GM21529 (cell line): ENCODE data around the gene PPCDC.

Experiments
- ATAC-seq: cut with Tn5 transposase; IDR thresholded peaks from one replicate; pipeline ENCODE4 v1.9.1; 2021; ENCODE audit not compliant: unreplicated experiment

Gene PPCDC, protein sequence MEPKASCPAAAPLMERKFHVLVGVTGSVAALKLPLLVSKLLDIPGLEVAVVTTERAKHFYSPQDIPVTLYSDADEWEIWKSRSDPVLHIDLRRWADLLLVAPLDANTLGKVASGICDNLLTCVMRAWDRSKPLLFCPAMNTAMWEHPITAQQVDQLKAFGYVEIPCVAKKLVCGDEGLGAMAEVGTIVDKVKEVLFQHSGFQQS

DNA sequence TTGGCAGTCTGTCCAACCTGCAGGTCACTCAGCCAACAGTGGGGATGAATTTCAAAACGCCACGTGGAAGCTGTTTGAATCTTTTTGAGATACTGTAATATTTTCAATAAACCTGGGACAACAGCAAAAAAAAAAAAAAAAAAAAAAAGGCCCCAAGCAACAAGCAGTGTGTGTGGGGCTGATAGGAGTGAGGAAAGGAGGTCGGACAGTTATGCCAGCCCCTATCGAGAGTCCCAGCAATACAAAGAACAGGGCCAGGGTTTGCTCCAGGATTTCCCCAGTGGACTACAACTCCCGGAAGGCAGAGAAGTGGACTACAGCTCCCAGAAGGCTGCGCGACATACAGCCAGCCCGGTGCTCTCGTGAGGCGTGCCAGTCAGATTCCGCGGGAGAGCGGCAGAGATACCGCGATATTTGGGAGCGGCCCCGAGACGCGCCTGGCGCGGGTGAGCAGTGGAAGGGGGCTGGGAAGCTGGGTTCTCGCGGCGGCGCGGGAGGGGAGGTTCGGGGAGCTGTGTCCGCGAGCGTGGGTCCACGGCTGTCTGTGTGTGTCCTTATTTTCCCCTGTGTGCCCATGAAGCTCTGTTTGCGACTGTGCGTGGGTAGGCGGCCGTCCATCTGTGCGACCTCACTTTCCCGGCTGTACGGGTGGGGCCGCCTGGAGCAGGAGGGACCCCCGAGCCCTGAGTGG, at the start of gene PPCDC:
PPCDC (plus strand) TSS at position 410 of the 691 bp plus-strand sequence. CDS start 4,729 bp downstream, outside the sequence.
- peak; percentile 94 for ATAC-seq

DNA sequence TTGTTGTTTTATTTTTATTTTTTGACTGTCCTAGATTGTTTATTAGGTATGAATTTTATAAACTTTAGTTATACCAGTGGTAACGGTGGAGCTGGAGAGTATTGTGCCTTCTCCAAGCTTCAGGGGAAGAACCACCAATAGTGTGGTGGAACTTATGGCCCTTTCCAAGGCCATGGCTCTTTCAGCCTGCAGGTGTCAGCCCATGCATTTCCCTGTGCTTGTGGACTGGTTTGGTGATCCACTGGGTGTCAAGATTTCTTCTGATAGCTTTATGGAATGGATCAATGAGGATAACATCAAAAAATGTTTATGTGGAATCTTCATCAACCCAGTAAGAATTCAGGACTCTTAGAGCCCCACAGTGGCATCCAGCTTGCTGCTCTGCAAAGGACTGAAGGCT, 47.2 kb upstream of the PPCDC start:
- ATAC-seq = no peak

DNA sequence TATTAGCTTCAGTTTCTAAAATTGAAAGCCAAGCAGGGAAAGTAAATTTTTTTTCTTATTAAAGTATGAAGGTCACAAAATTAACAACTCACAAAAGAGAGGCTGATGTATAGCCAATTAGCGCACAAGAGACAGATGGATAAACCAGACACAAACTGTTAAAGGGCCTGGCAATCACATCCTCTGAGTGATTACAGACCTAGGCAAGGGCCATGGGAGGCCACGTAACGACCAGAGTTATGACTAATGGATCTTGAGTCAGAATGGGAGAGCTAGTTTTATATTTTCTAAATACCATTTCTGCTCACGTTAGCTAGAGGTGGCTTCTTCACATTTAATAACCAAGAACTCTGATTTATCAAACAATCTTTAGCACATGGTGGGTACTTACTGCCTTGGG, 45.8 kb upstream of the PPCDC start:
- ATAC-seq = no peak

DNA sequence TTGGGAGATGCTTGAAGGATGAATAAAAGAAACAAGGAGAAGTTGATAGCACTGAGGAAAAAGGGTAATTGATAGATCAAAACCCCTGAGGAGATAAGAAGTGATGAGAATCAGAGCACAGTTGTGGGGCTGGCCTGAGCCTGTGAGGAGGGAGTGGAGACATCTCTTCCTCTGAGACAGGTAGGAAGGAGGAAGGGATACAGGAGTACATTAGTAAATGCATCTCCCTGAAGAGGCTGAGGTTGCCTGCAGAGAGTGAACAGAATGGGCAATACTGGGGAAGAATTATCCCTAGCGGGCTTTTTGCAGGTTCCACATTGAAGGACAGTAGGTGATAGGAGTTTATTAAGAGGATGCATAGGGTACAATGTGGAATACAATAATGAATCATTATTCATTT, 45.3 kb upstream of the PPCDC start:
- no peak for ATAC-seq

DNA sequence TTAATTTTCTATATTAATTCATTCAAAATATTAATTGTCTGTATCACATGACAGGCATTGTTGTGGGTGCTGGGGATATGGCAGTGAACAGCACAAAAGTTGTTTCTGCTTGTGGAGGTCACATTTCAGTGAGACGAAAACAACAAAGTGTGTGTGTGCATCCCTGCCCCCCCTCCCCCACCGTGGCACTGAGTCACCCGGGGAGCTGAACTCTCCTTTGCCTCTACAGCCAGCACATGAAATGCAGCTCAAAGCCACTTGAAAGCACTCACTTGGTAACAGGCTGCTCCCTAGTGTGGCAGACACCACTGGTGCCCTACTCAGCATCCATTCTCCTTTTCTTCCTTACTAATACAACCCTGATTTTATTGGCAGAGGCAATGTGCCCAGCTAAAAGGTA, 44.9 kb upstream of the PPCDC start:
- ATAC-seq = no peak

DNA sequence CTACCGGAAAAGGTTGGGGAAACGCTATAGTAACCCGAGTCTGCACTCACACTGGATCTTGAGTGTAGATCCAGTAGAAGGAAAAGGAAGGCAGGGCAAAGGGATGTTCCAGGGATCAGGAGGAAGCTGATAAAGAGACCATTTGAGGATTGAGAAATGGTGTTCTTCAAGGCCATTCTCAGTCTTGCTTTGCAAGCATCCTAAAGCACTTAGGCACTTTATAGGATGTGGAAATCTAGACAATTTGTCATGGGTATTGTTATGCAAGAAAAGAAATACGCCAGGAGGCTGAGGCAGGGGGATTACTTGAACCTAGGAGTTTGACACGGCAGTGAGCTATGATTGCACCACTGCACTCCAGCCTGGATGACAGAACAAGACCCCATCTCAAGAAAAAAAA, 41.2 kb upstream of the PPCDC start:
- no peak for ATAC-seq

DNA sequence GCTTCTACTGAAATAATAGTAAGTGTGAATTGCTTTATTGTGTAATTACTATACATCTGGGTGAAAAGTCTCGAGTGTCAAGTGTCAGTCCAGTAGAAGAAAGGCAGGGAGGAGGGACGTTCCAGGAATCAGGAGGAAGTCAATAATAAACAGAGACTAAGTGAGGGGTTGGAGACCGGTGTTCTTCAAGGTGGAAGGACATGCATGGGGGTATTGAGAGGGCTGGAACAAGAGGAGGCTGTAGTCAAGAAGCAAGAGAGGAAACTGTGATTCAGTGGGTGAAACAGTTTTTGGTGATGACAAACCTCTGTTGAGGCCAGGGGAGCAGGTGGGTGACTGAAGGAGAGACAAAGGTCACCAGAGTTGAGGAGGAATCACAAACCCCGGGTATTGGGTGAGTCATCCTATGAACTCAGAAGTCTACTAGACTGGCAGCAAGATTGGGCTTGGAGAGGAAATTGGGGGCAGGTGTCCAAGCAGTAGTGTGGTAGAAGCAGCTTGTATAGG, 39.6 kb upstream of the PPCDC start:
- ATAC-seq = peak; percentile 56

DNA sequence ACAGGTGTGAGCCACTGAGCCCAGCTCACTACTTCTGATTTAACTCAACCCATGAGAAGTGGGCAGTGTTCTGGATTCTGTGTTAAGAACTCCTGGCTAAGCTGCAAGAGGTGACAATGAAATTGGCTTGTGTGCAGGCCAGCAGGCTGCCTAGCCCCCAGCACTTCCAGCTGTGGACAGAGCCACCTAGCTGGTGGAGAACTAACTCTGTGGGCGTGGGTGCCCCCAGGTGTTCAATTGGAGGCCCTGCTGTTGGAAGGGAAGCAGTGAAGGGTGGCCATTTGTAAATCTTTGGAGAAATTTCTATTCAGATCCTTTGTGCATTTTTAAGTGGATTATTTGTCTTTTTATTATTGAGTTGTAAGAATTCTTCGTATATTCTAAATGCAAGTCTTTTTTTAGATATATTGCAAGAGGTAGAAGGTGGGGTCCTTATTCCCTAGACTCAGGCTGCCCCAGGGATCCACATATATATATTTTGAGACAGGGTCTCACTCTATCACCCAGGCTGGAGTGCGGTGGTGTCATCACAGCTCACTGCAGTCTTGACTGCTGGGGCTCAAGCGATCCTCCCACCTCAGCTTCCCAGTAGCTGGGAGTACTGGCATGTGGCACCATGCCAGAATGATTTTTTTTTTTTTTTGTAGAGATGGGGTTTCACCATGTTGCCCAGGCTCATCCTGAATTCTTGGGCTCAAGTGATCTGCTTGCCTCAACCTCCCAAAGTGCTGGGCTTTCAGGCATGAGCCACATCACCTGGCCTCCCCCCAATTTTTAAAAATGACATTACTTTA, 35.2 kb upstream of the PPCDC start:
- ATAC-seq = no peak

DNA sequence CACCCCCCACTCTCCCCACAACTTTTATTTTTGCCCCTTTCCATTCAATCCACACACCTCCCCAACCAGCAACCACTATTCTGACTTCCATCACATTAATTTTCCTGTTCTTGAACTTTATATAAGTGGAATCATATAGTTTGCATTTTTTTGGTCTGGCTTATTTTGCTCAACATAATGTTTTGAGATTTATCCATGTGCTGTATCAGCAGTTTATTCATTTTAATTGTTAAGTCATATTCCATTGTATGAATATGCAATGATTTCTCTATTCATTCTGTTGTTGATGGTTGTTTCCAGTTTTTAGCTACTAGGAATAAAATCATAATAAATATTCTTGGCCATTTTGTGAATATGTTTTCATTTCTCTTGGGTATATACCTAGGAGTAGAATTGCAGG, 33.9 kb upstream of the PPCDC start:
- ATAC-seq = no peak

DNA sequence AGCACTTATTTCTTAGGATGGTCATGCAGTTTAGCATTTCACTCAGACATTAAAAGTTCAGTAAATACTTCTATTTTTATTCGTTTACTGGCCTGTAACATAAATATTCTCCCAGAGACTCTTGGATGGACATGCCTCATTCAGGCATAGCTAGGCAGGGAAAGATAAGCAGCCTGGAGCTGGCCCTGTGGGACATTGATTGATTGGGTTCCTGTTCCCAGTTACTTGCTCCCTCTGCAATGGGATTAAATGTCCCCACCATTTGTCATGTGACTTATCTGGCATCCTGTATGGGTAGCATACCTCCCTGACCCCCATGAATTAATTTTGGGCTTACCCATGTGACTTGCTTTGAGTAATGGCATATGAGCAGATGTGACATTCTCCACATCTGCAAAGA, 30.8 kb upstream of the PPCDC start:
- no peak for ATAC-seq

DNA sequence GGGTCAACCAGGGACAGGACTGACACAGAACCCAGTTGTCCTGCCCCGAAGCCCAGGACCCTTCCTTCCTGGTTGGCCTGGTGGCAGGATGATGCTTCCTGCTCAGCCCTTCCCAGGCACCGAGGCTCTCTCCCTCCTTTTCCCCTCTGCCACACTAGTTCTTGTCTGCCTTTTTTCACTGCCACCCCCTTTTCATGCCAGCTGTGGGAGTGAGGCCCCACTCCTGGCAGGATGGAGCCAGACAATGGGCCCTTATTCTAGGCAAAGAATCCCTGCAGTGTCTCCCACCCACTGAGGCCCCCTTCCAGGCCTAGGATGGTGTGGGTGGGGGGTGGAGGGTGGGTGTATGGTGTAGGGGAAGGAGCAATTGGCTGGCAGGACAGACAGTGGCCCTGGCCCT, 29.2 kb upstream of the PPCDC start:
- ATAC-seq = no peak

DNA sequence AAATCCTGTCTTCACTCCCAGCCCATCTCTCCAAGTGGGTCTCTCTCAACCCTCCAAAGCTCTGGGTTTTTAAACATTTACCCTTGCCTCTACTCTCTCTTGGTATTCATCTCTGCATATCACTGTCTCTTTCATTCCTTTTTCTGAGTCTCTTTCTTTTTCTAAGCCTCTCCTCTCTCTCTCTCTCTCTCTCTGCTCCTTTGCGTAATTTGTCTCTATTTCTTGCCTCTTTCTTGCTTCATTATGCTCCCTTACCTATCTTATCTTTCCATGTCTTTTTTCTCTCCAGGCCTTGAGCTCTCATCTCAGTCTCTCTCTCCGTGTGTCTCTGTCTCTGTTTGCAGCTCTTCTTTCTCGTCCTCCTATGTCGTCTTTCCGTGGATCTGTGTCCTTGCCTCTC, 28.7 kb upstream of the PPCDC start:
- no peak for ATAC-seq

DNA sequence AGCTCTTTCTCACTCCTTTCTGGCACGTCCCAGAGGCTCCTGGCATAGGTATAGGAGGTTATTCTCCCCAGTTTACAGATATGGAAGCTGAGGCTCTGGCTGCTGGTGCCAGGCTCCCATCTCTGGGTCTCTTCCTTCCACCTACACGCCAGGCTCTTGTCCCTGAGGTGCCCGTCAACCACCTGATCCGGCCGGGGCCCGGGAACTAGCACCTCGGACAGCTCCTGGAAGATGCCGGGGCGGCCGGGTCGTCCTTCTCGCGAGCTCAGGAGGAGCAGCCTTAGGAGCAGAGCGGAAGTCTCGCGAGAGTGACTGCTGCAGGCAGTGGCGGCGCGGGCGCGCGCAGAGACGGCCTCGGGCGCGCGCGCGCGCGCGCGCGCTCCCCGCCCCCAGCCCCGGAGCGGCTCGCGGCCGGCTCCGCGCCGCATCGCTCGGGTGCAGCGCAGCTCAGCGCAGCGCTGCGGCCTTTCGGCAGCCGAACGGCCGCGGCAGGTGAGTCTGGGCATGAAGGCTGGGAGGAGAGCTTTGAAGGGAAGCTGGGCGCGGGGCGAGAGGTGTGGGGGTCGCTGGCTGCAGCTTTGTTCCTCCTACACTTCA, 28.1 kb upstream of the PPCDC start, which contains the start of gene SCAMP5:
SCAMP5 (plus strand) TSS at position 382 of the 597 bp plus-strand sequence. CDS start 16,277 bp downstream, outside the sequence.
- peak; percentile 68 for ATAC-seq

DNA sequence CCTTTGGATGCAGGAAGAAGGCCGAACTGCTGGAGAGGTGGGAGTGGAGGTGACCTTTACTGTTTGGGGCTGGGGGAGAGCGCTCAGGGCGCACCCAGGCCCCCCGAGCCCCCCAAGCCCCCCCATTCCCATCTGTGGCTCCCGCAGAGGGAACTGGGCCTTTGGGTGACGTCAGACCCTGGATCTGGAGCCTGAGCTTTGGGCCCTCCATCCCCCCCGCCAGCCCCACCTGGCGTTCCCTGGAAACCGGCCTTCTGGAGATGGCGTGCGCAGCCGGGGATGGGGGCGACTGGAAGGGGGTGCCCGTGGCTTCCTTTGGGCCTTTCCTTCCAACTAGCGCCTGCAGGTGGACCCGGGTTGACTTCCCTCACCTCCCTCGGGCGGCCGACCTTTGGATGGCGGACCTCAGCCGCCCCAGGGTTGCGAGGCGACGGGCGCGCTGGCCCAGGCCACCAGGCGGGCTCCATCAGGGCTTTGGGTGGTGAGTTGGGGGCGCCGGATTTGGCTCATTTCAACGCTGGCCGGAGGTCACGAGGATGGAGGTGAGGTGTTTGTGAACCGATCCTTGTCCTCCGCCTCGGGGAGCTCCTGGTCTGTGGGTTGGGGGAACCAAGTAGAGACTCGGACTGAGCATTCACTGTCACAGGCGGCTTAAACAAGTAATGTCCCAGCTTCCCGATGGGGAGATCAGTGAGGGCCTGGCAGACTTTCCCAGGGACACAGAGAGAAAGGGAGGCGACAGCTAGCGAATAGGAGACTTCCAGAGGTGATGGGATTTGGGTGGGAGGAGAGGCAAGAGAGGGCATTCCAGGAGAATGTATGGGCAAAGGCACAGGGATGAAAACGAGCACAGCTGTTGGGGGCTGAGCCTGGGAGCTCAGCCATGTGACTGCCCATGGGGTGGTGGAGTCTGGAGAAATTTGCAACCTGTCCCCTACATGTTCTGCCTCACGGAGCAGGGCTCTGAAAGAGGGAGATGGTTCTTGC, 27.3 kb upstream of the PPCDC start:
- ATAC-seq = no peak

DNA sequence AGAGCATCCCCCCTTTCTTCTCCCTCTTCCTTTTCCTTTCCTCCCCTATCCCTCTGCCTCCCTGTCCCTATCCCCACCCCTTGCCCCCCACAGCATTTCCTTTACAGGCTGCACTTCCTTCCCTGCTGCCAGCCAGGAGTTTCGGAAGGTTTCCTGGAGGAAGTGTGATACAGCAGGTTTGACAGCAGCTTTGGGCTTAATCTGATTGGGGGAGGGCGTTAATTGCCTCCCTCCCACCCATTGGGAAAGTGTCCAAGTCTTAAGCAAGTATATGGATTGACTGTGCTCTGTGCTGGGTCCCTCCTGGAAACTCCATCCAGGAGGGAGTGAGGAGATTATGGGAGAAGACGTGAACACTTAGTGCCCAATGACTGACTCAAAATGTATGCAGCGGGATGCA, 26.2 kb upstream of the PPCDC start:
- no peak for ATAC-seq

DNA sequence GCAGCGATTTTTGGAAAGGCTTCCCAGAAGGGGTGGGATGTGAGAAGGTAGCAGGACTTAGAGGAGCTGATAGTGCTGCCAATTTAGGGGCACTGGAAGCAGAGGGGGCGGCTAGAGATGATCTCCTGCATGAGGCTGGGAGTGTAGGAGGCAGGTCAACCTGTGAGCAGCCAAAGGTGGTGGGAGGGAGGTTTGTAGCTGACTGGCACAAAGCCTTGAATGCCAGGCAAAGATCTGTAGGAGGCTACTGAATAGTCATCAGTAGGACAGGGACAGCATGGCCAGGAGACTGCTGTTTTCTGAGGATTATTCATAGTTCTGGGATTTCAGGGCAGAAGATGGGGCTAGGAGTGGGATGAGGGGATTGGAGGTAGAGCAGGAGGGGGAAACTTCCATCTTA, 25.8 kb upstream of the PPCDC start:
- ATAC-seq = no peak

DNA sequence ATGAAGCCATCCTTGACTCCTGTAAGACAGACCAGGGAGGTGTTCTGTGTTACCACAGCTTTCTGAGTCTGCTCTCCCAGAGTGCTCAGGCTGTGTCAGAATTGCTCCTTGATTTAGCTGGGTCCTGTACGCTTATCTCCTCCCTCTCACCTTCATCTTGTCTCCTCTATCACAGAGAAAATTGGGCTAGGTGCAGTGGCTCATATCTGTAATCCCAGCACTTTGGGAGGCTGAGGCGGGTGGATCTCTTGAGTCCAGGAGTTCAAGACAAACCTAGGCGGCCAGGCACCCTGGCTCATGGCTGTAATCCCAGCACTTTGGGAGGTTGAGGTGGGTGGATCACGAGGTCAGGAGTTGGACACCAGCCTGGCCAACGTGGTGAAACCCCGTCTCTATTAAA, 22.1 kb upstream of the PPCDC start:
- no peak for ATAC-seq

DNA sequence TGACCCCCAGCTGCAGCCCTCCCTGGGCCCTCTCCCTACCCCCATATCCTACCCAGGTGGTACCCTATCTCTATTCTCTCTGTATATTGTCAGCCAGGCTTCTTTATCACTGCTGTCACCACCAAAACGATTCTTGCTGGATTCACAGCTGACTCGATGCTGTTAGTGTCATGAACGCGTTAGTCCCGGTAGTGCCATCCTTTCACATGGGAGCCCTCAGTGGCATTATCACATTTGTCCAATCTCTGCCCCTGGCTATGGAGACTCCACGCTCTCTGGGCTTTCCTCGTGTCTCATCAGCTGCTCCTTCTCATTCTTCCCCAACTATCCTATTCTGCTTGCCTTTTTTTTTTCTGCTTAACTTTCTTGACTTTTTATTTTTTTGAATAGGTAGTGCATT, 21.0 kb upstream of the PPCDC start:
- no peak for ATAC-seq

DNA sequence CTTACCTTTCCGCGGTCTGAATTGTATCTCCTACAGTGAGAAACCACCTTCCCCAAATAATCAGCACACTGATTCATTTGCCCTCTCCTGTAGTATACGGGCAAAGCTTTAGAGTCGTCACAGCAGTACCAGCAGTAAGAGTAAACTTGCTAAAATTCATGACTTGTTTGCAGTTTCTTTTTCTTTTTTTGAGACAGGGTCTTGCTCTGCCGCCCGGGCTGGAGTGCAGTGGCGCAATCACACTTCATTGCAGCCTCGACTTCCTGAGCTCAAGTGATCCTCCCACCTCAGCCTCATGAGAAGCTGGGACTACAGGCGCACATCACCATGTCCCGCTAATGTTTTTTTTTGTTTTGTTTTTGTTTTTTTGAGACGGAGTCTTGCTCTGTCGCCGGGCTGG, 16.2 kb upstream of the PPCDC start:
- ATAC-seq = no peak

DNA sequence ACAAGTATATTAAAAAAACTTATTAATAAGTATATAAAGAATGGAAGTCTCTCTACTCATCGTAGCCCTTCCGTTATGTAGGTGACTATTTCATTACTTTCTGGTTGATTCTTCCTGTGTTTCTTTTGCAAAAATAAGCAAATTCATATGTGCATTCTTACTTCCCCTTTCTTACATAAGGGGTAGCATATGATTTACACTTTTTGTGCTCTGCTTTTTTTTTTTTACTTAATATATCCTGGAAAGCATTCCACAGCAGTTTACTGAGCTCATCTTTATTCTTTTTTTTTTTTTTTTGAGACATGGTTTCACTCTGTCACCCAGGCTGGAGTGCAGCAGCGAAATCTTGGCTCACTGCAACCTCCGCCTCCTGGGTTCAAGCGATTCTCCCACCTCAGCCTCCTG, 15.2 kb upstream of the PPCDC start:
- ATAC-seq = peak; percentile 33
